IPS-NIHi7 (cell line): ENCODE data around the gene HSD17B12.

Experiments
- DNase-seq: peaks from one replicate; pipeline ENCODE4 v3.0.0; 2012; ENCODE audit warnings: mixed read lengths; ENCODE audit errors: extremely low spot score

HSD17B12 gene

DNA sequence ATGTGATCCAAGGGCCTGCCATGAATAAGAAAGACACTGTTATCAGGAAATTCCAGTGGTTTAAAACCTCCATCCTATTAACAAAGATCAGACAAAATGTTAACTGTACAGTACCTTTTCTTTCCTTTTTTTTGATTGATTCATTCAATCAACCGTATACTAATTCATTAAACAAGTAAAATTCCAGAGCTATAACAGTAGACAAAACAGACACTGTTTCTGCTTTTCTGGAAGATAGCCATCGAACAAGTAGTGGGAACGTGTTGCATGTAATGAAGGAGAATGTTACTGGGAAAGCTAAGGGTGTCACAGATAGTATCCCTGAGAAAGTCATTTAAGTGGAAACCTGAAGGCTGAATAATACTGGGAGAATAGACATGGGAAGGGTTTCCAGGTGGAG is 126.4 kb downstream of the HSD17B12 start:
- DNase-seq, result no peak

DNA sequence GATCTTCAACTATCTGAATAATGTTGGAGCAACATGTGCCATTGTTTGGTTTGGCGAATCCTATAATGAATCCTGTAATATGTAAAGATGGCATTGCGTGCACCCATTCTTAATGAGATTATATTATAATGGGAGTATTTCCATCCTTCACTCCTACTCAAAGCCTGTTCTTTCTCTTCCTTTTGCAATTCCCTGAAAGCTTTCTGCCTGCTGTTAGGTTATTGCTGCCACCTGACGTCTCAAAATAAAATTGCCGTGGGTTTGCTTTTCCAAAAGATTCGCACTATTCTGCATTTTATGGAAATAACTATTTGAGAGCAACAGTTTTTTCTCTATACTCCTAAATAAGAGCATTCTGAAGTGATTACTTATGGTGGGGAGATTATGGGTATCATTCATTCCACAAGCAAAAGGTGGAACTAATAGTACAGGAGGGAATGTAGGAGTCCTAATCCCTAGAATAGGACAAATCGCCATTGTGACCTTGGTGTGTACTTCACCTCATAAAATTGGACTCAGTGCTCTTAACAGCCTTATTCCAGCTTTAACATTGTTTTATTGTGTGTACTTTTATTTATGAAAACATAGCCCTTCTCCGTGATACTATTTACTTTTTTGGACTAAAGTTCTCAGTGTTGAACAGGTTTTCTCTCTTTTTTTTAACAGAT is 130.5 kb downstream of the HSD17B12 start:
- no peak for DNase-seq

DNA sequence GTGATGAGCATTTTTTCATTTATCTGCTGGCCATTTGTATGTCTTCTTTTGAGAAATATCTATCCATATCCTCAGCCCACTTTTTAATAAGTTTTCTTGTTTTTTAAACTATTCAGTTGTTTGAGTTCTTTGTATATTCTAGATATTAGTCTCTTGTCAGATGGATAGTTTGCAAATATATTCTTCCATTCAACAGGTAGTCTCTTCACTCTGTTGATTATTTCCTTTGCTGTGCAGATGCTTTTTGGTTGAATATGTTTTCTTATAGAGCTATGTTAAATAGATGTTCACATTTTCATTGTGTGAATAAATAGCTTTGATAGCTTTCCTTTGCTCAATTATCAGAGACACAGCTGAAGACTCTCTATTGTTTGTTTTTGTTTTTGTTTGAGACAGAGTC is 131.9 kb downstream of the HSD17B12 start:
- DNase-seq, result no peak

DNA sequence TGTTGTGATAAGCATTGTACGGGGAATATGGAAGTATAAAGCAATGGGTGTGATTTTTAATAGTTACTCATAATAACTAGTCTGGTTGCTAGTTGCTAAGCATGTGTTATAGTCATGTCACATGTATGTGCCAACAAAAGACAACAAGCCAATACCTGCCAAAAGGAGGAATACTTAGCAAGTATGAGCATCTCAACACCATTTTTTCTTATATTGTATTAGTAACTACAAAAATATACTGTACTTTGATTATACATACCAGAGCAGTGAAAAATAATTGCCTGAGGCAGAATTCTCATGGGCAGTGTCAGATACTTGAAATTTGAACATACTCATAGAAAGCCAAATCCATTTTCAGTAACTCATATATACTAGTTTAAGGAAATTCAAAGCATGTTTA is 137.7 kb downstream of the HSD17B12 start:
- DNase-seq, result no peak

DNA sequence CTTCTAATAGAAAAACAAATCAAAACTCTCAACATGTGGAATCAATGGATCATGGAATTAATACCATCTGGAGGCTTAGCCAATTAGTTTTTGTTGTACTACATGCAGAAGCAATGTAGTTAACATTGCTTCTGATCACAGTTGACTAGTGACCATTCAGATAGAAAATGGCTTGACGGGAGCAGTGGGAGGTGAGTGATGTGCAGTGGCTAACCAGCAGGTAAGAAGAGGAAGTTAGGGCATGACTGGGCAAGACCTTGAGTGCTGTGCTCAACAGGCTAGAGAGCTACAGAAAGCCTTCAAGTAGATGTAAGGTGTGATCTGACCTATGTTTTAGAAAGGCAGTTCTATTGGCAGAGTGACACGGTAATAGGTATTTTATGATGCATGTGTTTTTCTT is 139.4 kb downstream of the HSD17B12 start:
- DNase-seq, result no peak

DNA sequence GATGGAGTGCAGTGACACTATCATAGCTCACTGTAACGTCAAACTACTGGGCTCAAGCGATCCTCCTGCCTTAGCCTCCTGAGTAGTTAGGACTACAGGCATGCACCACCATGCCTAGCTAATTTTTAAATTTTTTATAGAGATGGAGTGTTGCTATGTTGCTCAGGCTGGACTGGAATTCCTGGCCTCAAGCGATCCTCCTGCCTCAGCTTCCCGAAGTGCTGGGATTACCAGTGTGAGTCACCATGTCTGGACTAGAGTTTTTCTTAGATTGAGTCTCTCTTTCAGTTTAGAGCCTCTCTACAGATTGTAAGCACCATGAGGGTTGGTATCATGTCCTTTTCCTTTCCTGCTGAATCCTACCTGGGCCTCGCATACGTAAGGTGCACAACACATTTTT is 142.8 kb downstream of the HSD17B12 start:
- DNase-seq, result no peak

DNA sequence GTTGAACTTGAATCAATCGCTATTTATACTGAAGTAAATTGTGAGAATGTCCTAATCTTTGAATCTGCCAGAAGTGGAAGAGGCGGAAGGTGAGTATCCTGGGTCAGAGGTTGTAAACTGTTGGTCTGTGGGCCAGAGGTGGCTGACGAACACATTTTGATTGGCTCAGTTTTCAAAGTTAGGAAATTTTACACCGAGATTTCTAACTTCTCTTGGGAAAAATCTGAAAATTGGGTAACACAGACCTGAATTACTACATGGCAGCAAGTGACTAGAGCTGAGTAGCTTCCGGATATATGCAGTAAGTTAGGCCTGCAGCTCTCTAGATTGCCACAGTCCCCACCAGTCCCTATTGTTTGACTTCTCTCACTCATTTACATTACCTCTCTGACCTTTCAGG is 143.3 kb downstream of the HSD17B12 start:
- no peak for DNase-seq

DNA sequence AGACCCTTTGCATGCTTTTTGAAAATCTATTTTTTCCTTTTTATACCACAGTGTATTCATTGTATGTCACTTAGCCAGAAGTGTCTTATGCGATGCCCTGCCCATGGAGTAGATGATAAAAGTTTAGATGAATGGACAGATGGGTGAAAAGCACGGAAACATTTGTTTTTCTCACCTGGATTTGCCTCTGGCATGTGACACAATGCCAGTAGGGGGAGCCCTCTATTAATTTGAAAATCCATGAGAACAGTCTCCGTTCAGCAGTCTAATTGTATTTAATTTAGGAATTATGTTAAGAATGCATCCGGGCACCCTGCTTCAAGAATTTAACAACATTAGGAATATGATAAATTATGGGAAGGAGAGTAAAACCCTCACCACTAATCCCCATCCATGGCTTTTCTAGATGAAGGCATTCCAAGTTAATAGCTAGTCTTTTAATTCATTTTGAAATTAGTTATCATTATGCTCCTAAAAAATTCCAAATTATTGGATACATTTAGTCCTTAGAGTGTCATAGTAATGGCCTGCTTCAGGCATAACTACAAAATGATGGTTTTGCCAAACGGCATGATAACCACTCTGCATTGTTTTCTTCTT is 144.8 kb downstream of the HSD17B12 start:
- peak; percentile 27 for DNase-seq

DNA sequence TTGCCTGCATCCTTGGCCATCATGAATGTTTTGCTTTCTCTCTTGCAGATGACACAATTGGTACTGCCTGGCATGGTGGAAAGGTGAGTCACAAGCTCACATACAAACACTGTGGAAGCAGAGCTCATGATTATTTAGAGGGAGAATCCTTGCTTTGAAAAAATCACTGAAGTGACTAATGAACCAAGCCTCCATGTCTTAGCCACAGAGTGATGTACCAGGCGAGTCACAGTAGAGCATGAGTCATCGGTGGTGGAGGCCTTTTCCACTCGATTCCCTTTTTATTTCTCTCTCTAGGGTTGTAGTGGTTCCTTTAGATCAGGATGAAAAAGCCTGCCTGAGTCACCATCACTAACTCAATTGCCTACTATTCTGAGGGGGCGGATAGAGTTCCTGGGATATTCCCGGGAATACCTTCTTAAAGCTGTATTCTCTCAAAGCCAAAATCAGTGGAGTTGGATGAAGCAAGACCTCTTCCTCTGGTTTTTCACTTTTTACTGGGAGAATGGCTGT is 150.4 kb downstream of the HSD17B12 start:
- peak; percentile 41 for DNase-seq

DNA sequence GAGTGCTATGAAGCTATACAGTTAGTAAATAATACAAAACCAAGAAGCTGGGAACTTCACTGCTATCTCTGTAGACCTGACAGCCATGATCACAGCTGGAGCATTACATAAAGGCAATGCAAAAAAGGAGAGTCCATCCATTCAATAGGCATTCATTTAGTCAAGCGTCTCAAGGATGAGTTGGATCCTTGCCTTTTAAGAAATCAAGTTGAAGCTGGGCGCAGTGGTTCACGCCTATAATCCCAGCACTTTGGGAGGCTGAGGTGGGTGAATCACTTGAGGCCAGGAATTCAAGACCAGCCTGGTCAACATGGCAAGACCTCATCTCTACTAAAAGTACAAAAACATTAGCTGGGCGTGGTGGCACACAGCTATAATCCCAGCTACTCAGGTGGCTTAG is 152.0 kb downstream of the HSD17B12 start:
- no peak for DNase-seq

DNA sequence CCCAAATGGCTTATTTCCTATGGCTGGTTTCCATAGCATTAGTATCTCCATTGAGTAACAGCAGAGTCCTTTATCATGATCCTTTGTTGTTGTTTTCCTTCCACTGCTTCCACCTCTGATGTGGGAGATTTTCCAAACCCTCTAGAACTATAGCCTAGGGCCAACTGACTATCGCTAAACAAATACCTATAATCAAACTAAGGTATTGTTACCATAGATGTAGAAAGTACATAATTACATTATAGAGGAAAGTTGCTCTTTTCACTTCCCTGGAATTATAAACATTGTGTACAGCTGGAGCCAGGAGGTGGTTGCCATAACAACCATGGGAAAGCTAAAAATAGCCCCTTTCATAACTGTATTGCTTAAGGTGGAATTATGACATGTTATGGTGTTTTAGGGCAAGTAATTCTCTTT is 153.1 kb downstream of the HSD17B12 start:
- no peak for DNase-seq

DNA sequence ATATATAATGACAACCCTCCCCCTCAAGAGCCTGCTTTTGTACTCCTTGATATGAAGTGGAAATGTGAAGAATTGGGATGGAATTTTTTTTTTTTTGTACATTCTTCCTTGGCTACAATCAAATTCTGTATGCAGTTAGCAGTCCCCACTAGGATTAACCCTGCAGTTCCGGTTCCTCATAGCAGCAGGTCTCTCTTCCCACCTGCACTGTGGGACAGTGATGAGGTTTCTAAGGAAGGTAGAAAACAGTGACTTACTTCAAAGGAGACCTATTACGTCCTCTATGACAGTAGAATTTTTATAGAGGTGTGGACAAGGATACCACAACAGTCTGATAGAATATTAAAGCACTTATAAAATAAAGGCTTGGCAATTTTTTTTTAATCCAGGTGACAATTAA is 153.7 kb downstream of the HSD17B12 start:
- no peak for DNase-seq

DNA sequence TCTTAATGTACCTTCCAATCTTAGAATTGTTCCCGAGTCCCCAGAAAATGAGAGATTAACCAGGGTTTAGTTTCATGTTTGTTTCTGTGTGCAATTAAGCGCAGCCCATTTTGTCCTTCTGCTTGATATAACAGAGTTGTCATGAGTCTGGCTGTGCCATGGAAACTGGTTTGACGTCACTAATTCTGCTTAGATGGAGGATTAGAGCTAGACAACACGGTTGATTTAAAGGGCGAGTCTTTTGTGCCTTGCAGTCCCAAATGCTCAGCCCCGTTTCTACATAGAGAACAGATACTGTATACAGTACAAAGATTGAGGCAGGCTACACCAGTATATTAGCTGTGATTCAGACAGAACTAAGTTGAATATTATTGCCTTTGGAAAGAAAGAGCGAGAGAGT is 154.6 kb downstream of the HSD17B12 start:
- no peak for DNase-seq

DNA sequence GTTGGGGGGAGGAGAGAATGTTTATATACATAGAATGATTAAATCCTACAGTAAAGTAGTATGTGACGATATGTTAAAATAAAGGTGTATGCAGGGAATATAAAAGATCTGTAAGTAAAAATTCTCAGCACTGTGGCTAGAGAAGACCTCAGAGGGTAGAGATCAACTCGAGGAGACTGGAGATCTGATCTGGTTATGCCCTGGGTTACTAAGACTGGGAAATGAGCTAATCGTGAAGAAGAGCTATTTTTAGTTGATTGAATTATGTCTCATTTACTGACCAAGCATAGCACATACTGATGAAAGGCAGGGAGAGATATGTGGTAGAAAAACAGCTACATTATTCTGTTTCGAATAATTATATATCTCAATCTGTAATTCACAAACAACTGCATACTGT is 157.3 kb downstream of the HSD17B12 start:
- DNase-seq, result no peak

DNA sequence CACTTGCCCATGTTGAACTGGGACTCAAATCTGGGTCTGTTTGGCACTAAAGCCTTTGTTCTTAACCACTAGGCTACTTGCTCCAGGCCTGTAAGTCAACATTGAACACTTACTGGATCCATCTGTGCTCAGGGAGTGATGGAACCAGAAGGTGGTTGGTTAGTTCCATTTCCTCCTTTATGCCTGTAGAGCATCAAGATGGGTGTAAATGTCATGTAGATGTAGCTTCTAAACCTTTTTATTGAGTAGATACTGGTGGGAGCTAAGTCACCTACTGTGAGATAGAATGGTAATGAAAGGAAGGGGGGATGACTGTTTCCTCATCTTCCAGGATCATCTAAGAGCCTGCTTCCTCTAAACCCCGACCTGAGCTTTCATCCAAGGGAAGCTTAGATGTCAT is 161.5 kb downstream of the HSD17B12 start:
- DNase-seq, result no peak

DNA sequence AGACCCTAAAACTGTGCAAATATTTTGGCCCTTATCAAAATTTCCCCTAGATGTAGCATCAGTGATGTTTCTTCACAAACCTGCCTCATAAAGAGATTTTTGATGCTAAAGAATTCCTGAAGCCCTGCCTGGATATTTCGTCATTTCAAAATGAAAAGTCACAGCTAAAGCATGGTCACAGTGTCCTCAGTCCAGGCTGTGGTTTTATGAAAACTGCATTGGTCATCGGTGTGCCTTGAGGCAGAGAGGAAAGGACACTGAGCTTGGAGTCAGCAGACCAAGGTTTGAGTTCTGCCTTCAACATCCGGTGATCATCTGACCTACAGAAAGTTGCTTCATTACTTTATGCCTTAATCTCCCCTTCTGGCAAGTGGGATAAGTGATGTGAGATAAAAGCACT is 165.3 kb downstream of the HSD17B12 start:
- no peak for DNase-seq

DNA sequence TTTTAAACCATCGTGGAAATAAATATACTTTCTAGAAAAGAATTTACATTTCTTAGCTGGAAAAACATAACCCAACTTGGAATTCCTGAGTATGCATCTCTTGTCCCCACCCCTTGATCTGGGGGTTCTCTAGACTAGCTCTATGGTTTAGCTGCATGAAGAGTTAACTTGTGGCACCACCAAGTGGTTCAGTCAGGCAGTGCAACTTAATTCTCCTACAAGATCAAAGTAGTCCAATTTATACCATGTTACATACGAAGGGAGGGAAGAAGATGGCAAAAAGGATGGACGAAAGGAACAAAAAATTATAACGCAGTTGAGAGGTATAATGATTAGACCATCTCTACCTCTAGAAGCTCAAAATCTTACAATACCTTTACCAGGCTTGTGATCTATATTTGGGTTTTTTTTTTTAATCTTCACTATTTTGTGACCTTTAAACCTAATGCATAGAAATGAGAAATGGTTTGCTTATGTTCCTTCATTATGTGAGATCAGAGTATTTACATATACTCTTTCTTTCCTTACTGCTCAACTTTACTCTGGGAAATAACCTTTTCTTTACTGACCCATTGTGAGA is 171.6 kb downstream of the HSD17B12 start:
- DNase-seq, result peak; percentile 80

DNA sequence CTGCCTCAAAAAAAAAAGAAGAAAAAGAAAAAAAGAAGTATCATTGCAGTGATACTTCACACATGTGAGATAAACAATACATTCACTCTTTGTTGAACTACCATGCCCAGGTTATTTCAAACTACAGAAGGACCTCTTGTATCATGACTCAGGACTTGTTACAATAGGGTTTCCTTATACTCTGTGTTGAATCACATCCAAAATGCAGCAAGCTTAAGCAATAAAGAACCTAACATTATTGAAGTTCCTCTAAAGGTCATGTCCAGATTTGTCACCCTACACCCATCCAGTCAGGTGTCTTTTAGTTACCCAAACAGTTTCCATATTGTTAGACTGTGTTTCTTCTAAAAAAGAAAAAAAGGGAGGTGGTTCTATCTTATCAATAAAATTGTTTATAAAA is 173.2 kb downstream of the HSD17B12 start:
- no peak for DNase-seq

DNA sequence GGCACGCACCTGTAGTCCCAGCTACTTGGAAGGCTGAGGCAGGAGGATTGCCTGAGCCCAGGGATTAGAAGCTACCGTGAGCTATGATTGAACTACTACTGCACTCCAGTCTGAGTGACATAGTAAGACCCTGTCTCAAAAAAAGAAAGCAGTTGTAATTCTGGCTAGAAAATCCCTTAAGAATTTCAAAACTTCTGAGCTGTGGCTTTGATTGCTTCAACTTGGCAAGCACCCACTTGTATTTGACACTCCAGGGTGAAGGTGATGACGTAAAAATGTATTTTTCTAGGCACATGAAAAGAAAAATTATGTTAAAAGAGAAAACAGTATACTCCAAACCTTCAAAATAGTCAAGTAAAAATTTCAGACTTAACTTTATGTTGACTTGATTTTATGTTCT is 176.5 kb downstream of the HSD17B12 start:
- DNase-seq, result no peak

DNA sequence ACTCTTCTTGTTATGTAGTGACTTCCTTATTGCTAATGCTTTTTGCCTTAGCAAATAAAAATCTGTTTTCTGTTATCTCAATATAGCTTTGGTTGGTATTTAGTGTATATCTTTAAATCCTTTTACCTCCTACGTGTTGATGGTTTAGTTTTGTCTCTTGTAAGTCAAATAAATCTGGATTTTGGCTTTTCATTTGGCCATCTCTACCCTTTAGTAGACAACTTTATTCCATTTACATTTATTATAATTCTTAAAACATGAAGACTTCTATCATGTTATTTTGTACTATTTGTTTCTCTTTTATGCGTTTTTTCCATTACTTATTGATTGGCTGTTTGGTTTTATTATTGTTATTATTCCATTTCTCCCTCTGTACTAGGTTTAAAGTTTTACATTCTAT is 180.6 kb downstream of the HSD17B12 start:
- no peak for DNase-seq

DNA sequence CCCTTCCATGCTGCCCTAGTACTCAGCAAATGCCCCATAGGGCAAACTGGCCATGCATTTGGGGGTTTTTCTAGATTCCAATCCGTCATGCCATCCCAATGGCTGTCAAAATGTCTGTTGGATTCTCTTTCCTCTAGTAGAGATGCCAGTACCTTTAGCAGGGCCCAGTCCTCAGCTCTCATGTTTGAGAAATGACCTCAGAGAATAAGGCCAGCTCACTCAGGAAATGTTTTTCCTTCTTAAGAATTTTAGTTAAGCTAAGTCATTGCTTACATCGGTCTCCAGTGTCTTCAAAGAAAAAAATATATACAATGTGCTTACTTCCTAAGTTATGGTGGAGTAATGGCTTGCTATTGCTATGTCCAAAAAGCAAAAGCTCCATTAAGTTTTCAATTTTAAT is 186.0 kb downstream of the HSD17B12 start:
- DNase-seq, result no peak

DNA sequence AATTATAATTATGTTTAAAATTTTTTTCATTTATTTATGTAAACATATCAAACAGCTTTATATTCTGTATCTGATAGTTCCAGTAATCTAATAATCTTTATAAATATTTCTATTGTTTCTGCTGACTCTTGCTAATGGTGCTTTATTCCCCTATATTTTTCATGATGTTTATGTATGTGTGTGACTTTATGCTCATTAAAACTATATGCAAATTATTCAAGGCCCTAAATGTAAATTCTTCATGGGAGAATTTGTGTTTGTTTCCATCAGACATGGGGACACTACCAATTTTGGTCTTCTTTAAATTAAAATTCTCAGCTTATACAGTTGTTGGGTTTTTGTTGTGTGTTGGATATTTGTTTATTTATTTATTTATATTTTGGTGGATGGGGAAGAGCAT is 186.4 kb downstream of the HSD17B12 start:
- no peak for DNase-seq

DNA sequence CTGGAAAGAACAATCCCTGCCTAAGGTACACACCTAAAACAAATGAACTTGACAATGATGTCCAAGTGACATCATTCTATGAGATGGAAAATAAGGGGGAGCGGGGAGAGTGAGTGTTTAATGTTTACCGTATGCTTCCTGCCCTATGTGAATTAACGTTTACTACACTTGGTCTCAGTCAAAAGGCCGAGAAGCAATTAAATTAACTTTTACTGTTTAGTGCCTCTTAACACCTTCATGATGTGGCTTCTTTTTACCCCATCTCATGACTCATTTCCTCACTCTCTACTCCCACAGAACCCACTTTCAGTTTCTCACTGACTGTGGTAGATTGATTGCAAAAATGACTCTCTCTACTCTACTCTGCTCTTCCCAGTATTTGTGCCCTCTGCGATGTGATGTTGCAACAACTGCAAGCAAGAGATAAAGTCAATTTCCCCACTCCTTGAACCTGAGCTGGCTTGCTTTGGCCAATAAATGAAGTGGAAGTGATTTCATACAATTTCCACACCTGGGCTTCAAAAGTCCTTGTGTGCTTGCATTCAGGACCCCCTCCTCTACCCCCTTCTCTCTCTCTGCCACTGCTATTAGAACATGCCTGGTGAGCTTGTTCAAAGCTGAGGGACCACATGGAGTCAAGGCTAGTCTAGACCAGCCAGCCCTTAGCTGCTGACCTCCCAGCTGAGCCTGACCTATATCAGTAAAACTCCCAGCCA is 188.5 kb downstream of the HSD17B12 start:
- no peak for DNase-seq
